ENCODE data around the gene MYH15.

- TF ChIP-seq YY1 (IDR thresholded peaks at IDR 0.05) (no peak), CTCF (IDR thresholded peaks at IDR 0.05; ENCODE audit: low read depth, low read length, missing input control) (no peak), SP1 (IDR thresholded peaks at IDR 0.05) (no peak), RAD21 (IDR thresholded peaks at IDR 0.05) (no peak)
Measured at GRCh38 chr3:108509871-108510270, 525 bp downstream of the MYH15 start.

All from liver (tissue), 3 donors.